Adrenal gland (tissue), 5 donors: Measurements from ENCODE around the gene CORO2B.

Experiments used
- CTCF ChIP-seq, 6 experiments: fragments of 450-650 bp in 4 of 6; fragments of 200-600 bp in 2 of 6; sonication (generic) in 1 of 6; IDR thresholded peaks; 1 replicate in 5 of 6; 2 replicates in 1 of 6; pipeline versions ENCODE4 v1.5.1 to v1.8.0; 2016 to 2021; ENCODE audit warnings: antibody characterized with exemption in 6 of 6, mild to moderate bottlenecking in 2 of 6, moderate library complexity in 1 of 6
- POLR2A ChIP-seq, 2 donors: fragments of 450-650 bp; IDR thresholded peaks; one replicate each; pipeline ENCODE4 v1.6.1; 2017; ENCODE audit warnings: antibody characterized with exemption in 2 of 2, mild to moderate bottlenecking in 2 of 2, moderate library complexity in 1 of 2
- donor health status: DM: no; HTN: no; CAD: no.

DNA sequence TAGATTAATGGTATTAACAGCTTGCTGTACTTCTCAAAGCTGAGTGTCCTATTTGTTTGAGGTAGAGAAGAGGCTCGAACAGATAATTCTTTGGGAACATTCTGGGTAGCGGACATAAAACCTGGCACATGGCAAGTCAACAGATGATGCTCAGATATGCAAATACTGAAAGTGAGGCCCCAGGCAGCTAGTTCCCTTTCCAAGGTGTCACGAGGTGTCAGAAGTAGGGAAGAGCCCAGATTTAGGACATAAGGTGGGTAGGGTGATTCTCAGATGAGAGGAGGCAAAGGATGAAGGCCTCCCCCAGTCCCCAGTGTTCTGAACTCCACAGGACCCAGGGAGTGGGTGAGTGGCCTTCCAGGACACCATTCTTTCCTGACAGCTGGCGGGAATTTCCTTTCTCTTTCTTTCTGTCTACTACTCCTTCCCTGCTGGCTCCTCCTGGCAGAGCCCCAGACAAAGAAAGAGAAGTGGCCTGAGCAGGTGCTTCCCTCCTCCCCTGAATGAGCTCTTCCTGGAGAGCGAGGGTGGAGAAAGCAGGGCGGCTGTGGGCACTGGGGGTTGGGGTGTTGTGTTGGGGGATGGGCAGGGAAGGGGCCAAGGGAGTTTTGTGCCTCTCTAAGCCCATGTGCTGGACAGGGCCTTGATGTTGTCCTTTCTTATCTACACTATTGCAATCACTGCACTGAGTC, 87.5 kb downstream of the CORO2B start:
- TF ChIP-seq CTCF (IDR thresholded peaks at IDR 0.05) (no peak), POLR2A (IDR thresholded peaks at IDR 0.05) (no peak)
